A549 (cell line): Measurements from ENCODE around the gene ATP13A3. TPM values are rescaled to one million over a fixed set of nuclear protein-coding genes. Genes with fewer than 3 reads are reported as not detected.

ENCODE experiments used
- ATAC-seq, 2 experiments: fragments of 200-7000 bp in 1 of 2; fragments of >200 bp in 1 of 2; cut with Nextera tagmentation in 1 of 2; cut with Tn5 transposase in 1 of 2; 3 replicates each; pipeline versions ENCODE4 v1.8.0 to v1.9.1; 2018 to 2020; ENCODE audit warnings: mild to moderate bottlenecking in 1 of 2, moderate library complexity in 1 of 2
- CTCF ChIA-PET: fragments of 300-600 bp; sonication (Branson Sonifier 250); formaldehyde crosslinking; extraction: SDS; loops from one replicate; lab custom pipeline; 2021; ENCODE audit warnings: antibody characterized with exemption, inconsistent platforms; lab: Yijun Ruan, JAX
- POLR2A ChIA-PET: fragments of 350-600 bp; formaldehyde crosslinking; extraction: SDS; loops from one replicate; lab custom pipeline; 2021; ENCODE audit warnings: antibody characterized with exemption, inconsistent platforms; lab: Yijun Ruan, JAX
- DNase-seq, 2 experiments: peaks; one replicate each; pipeline versions ENCODE4 v3.0.0 to v3.0.0-alpha.2; 2011 to 2016; ENCODE audit warnings: low read depth in 1 of 2, low spot score in 1 of 2
- FAIRE-seq: peaks from 2 replicates; lab custom pipeline; 2011; peaks lifted over from hg19 to GRCh38; lab: Jason Lieb, UNC
- H3K27ac ChIP-seq, 2 experiments: fragments of >200 bp; sonication (Bioruptor Twin); formaldehyde crosslinking; 3 replicates each; pipeline ENCODE4 v1.5.1; 2016 to 2017
- H3K4me1 ChIP-seq: fragments of >200 bp; sonication (Bioruptor Twin); formaldehyde crosslinking; 3 replicates; pipeline ENCODE4 v1.6.1; 2016
- H3K4me2 ChIP-seq: fragments of >200 bp; sonication (Bioruptor Twin); formaldehyde crosslinking; 3 replicates; pipeline ENCODE4 v1.6.1; 2016
- H3K4me3 ChIP-seq: fragments of >200 bp; sonication (Bioruptor Twin); formaldehyde crosslinking; 3 replicates; pipeline ENCODE4 v1.5.1; 2016
- H3K9me3 ChIP-seq: fragments of >200 bp; sonication (Bioruptor Twin); formaldehyde crosslinking; 3 replicates; pipeline ENCODE4 v1.6.1; 2016
- CTCF ChIP-seq: fragments of >200 bp; sonication (Bioruptor Twin); formaldehyde crosslinking; IDR thresholded peaks from 3 replicates; pipeline ENCODE4 v1.5.1; 2016
- EHF ChIP-seq: fragments of 250-450 bp; sonication (Bioruptor Pico); IDR thresholded peaks from 2 replicates; pipeline ENCODE4 v1.5.0; 2020; ENCODE audit warnings: mild to moderate bottlenecking
- EHMT2 ChIP-seq: fragments of 200-600 bp; sonication (generic); IDR thresholded peaks from 2 replicates; pipeline ENCODE4 v1.6.1; 2016; ENCODE audit warnings: antibody characterized with exemption, low read depth, mild to moderate bottlenecking, moderate library complexity
- ELK1 ChIP-seq: fragments of 150-350 bp; IDR thresholded peaks from 2 replicates; pipeline ENCODE4 v1.6.1; 2014; ENCODE audit warnings: low read depth, mild to moderate bottlenecking, low read length
- FOSB ChIP-seq: fragments of 250-450 bp; sonication (Bioruptor Pico); IDR thresholded peaks from 2 replicates; pipeline ENCODE4 v1.5.0; 2020; ENCODE audit warnings: mild to moderate bottlenecking, moderate library complexity
- HMGXB4 ChIP-seq: fragments of 250-450 bp; sonication (Bioruptor Pico); IDR thresholded peaks from 2 replicates; pipeline ENCODE4 v1.5.0; 2021; ENCODE audit warnings: mild to moderate bottlenecking, moderate library complexity, borderline replicate concordance
- HOXA7 ChIP-seq: fragments of 250-450 bp; sonication (Bioruptor Pico); IDR thresholded peaks from 2 replicates; pipeline ENCODE4 v1.5.0; 2020; ENCODE audit warnings: mild to moderate bottlenecking, moderate library complexity
- HOXB13 ChIP-seq: fragments of 250-450 bp; sonication (Bioruptor Pico); IDR thresholded peaks from 2 replicates; pipeline ENCODE4 v1.5.0; 2020; ENCODE audit warnings: low read depth, mild to moderate bottlenecking, moderate library complexity
- MAX ChIP-seq: IDR thresholded peaks from 2 replicates; pipeline ENCODE4 v1.6.1; 2012
- NFE2L2 ChIP-seq: fragments of 150-350 bp; conservative IDR thresholded peaks from 2 replicates; pipeline ENCODE4 v1.6.1; 2014; ENCODE audit warnings: low read length
- NR3C1 ChIP-seq: fragments of >200 bp; sonication (Bioruptor Twin); formaldehyde crosslinking; IDR thresholded peaks from 3 replicates; pipeline ENCODE4 v1.6.1; 2017
- PHF8 ChIP-seq: fragments of 200-600 bp; sonication (generic); IDR thresholded peaks from 2 replicates; pipeline ENCODE4 v1.6.1; 2016; ENCODE audit warnings: low read depth, mild to moderate bottlenecking, antibody characterized with exemption, moderate library complexity, borderline replicate concordance
- POLR2A ChIP-seq: IDR thresholded peaks from 2 replicates; pipeline ENCODE4 v1.6.1; 2012; ENCODE audit warnings: mild to moderate bottlenecking, low read length
- POLR2AphosphoS2 ChIP-seq: conservative IDR thresholded peaks from 2 replicates; pipeline ENCODE4 v1.6.1; 2012; ENCODE audit warnings: low read length, improper control_type of control experiment, inconsistent platforms
- REST ChIP-seq: fragments of 200-600 bp; sonication (generic); IDR thresholded peaks from 2 replicates; pipeline ENCODE4 v1.6.1; 2016; ENCODE audit warnings: antibody characterized with exemption, mild to moderate bottlenecking, moderate library complexity
- RFX5 ChIP-seq: fragments of 450-650 bp; IDR thresholded peaks from 2 replicates; pipeline ENCODE4 v1.7.1; 2014; ENCODE audit warnings: antibody characterized with exemption, mild to moderate bottlenecking, moderate library complexity
- RNF2 ChIP-seq: fragments of 200-600 bp; sonication (generic); IDR thresholded peaks from 2 replicates; pipeline ENCODE4 v1.6.1; 2016; ENCODE audit warnings: low read depth, mild to moderate bottlenecking, antibody characterized with exemption, moderate library complexity, borderline replicate concordance
- USF2 ChIP-seq: fragments of 450-650 bp; IDR thresholded peaks from 2 replicates; pipeline ENCODE4 v1.6.1; 2014; ENCODE audit warnings: antibody characterized with exemption
- ZFP36 ChIP-seq: fragments of 450-650 bp; IDR thresholded peaks from 2 replicates; pipeline ENCODE4 v1.6.1; 2014; ENCODE audit warnings: borderline replicate concordance; ENCODE audit not compliant: partially characterized antibody
- ZSCAN20 ChIP-seq: fragments of 250-450 bp; sonication (Bioruptor Pico); IDR thresholded peaks from 2 replicates; pipeline ENCODE4 v1.8.0; 2022; ENCODE audit warnings: mild to moderate bottlenecking, moderate library complexity
- WGBS: methylation state at CpG from one replicate; pipeline ENCODE4 v1.1.6; 2017; ENCODE audit errors: missing lambda C conversion rate; 5-methylcytosine and 5-hydroxymethylcytosine counted together
- polyA plus RNA-seq, 4 experiments: library from polyadenylated mRNA; depleted of rRNA in 3 of 4; stranded (reverse); fragments of >200 nt; fragmentation: RNase III in 1 of 4; extraction: RNeasy Plus Mini Kit Qiagen cat#74134 plus additional on column Dnase treatment in 1 of 4; gene quantifications; 2 replicates in 3 of 4; 3 replicates in 1 of 4; pipeline ENCODE4 v1.2.3, GENCODE V29; 2011 to 2017

The ATP13A3 gene
- polyA plus RNA-seq, 2 of the 4 experiments (the other 2 are of a cell fraction) = 63.6 to 102 TPM

GRCh38 chr3:194397757-194398312, 89.0 kb downstream of the ATP13A3 start (continued):
- TF ChIP-seq HMGXB4 (CRISPR knock-in tag) (no peak), NFE2L2 (no peak)

- no peaks in the 10 kb centered on the region for H3K9me3 ChIP-seq
- no peak for TF ChIP-seq USF2
- TF ChIP-seq RNF2 = no peak
- no peak overlapping the region for H3K4me3 ChIP-seq
- ATAC-seq (no peak), DNase-seq (no peak), FAIRE-seq (no peak)
- H3K4me1 ChIP-seq = no peaks in the 10 kb centered on the region
- CTCF ChIA-PET = interaction anchor here (1.0 to 1.2 kb wide), 4 partner anchors 8 to 616 kb away, joined by 3 to 4 read pairs (median 3); no protein-coding TSS in a partner anchor
- 82% methylated on average over 30 of the region's 73 CpGs for WGBS
- no peak overlapping the region for H3K27ac ChIP-seq
- H3K4me2 ChIP-seq = no peak overlapping the region
- POLR2A ChIA-PET = no interaction called here
Observed at GRCh38 chr3:194396859-194397756, 89.7 kb downstream of the ATP13A3 start.

GRCh38 chr3:194396539-194396858, 90.3 kb downstream of the ATP13A3 start:
- H3K27ac ChIP-seq = no peak overlapping the region
- no peak for ATAC-seq
- CTCF ChIA-PET = interaction anchor here (1.0 to 1.2 kb wide), 3 partner anchors 10 to 615 kb away, joined by 3 to 4 read pairs (median 3); no protein-coding TSS in a partner anchor
- TF ChIP-seq ELK1 (no peak), RFX5 (no peak), CTCF (no peak), PHF8 (no peak), HOXB13 (CRISPR knock-in tag) (no peak), EHMT2 (no peak), HOXA7 (no peak), FOSB (CRISPR knock-in tag) (no peak), EHF (no peak), MAX (no peak), REST (no peak), NR3C1 (no peak), POLR2A (no peak), USF2 (no peak), POLR2AphosphoS2 (no peak), ZFP36 (no peak), ZSCAN20 (CRISPR knock-in tag) (no peak)

More at GRCh38 chr3:194396539-194396858, 90.3 kb downstream of the ATP13A3 start:
- Histone ChIP-seq H3K4me1 (no peaks in the 10 kb centered on the region), H3K4me2 (no peak overlapping the region), H3K4me3 (no peak overlapping the region), H3K9me3 (peaks cover 2% of the 10 kb centered on the region; the same call in 1 of the 3 replicates)
- WGBS = 80% methylated on average over 5 of the region's 13 CpGs
- DNase-seq = no peak
- POLR2A ChIA-PET = no interaction called here
- FAIRE-seq = no peak
